IMR-90 (cell line): ENCODE data around the gene CAV2. TPM values are rescaled to one million over a fixed set of nuclear protein-coding genes. Genes with fewer than 3 reads are reported as not detected.

Source experiments
- ATAC-seq: fragments of 200-7000 bp; cut with Tn5 transposase; 2 replicates; pipeline ENCODE4 v1.9.1; 2020; ENCODE audit warnings: low read depth, mild to moderate bottlenecking, moderate library complexity
- BruUV-seq: library from RNA; stranded (reverse); fragments of 400-500 nt; replicated peaks from 2 replicates; lab custom pipeline; 2021; lab: Mats Ljungman, UMichigan
- CTCF ChIA-PET: fragments of 300-600 bp; formaldehyde crosslinking; extraction: SDS; loops from one replicate; lab custom pipeline; 2021; ENCODE audit warnings: antibody characterized with exemption; lab: Yijun Ruan, JAX
- POLR2A ChIA-PET: fragments of 300-600 bp; sonication (Branson Sonifier 250); formaldehyde crosslinking; loops from one replicate; lab custom pipeline; 2022; ENCODE audit warnings: antibody characterized with exemption; ENCODE audit not compliant: unreplicated experiment; lab: Charles Lee
- DNase-seq: peaks from one replicate; pipeline ENCODE4 v3.0.0; 2013
- H2AFZ ChIP-seq: replicated peaks from 2 replicates; pipeline ENCODE3; 2013; ENCODE audit warnings: low read length, mild to moderate bottlenecking; ENCODE audit not compliant: poor library complexity
- H2AK5ac ChIP-seq: 2 replicates; pipeline ENCODE4 v1.6.1; 2013; ENCODE audit warnings: low read depth, low read length, inconsistent platforms
- H2AK9ac ChIP-seq: replicated peaks from 2 replicates; pipeline ENCODE3; 2013; ENCODE audit warnings: mild to moderate bottlenecking, low read depth, low read length, moderate library complexity; ENCODE audit not compliant: poor library complexity
- H2BK120ac ChIP-seq: 2 replicates; pipeline ENCODE4 v1.6.1; 2013; ENCODE audit warnings: low read depth, low read length, inconsistent platforms
- H2BK15ac ChIP-seq: 3 replicates; pipeline ENCODE4 v1.6.1; 2013; ENCODE audit warnings: low read depth, low read length, inconsistent platforms
- H2BK20ac ChIP-seq: 2 replicates; pipeline ENCODE4 v1.6.1; 2013; ENCODE audit warnings: low read depth, mild to moderate bottlenecking, inconsistent platforms, low read length, moderate library complexity
- H2BK5ac ChIP-seq: 2 replicates; pipeline ENCODE4 v1.6.1; 2013; ENCODE audit warnings: mild to moderate bottlenecking, low read depth, low read length, inconsistent platforms; ENCODE audit not compliant: poor library complexity, severe bottlenecking
- H3K14ac ChIP-seq: replicated peaks from 2 replicates; pipeline ENCODE4 v1.6.1; 2013; ENCODE audit warnings: low read depth, low read length, inconsistent platforms
- H3K18ac ChIP-seq: 2 replicates; pipeline ENCODE4 v1.6.1; 2013; ENCODE audit warnings: low read depth, low read length, control low read depth
- H3K23ac ChIP-seq: 2 replicates; pipeline ENCODE4 v1.6.1; 2013; ENCODE audit warnings: low read depth, low read length, inconsistent platforms
- H3K27ac ChIP-seq: 2 replicates; pipeline ENCODE4 v1.5.1; 2013; ENCODE audit warnings: mild to moderate bottlenecking, control low read depth, low read length; ENCODE audit not compliant: insufficient read depth
- H3K27me3 ChIP-seq: 2 replicates; pipeline ENCODE4 v1.6.1; 2013; ENCODE audit warnings: low read length; ENCODE audit not compliant: control insufficient read depth, insufficient read depth
- H3K36me3 ChIP-seq: 2 replicates; pipeline ENCODE4 v1.6.1; 2013; ENCODE audit warnings: low read length, mixed read lengths; ENCODE audit not compliant: control insufficient read depth, insufficient read depth
- H3K4ac ChIP-seq: 2 replicates; pipeline ENCODE4 v1.6.1; 2013; ENCODE audit warnings: low read depth, low read length, inconsistent platforms
- H3K4me1 ChIP-seq: 2 replicates; pipeline ENCODE4 v1.6.1; 2013; ENCODE audit warnings: low read length, mixed read lengths; ENCODE audit not compliant: control insufficient read depth, insufficient read depth
- H3K4me2 ChIP-seq: 2 replicates; pipeline ENCODE4 v1.6.1; 2013; ENCODE audit warnings: low read depth, mild to moderate bottlenecking, control low read depth, low read length, moderate library complexity
- H3K4me3 ChIP-seq: 2 replicates; pipeline ENCODE4 v1.5.1; 2013; ENCODE audit warnings: low read depth, mild to moderate bottlenecking, control low read depth, low read length, moderate library complexity; ENCODE audit not compliant: insufficient read depth
- H3K56ac ChIP-seq: 2 replicates; pipeline ENCODE4 v1.6.1; 2013; ENCODE audit warnings: low read length, inconsistent platforms; ENCODE audit not compliant: insufficient read depth; ENCODE audit errors: extremely low read depth
- H3K79me1 ChIP-seq, 2 experiments: 2 replicates each; pipeline ENCODE4 v1.6.1; 2013; ENCODE audit warnings: low read length in 2 of 2, inconsistent platforms in 1 of 2, low read depth in 1 of 2
- H3K9ac ChIP-seq: 2 replicates; pipeline ENCODE4 v1.6.1; 2013; ENCODE audit warnings: low read depth, low read length, control low read depth
- H3K9me1 ChIP-seq: 2 replicates; pipeline ENCODE4 v1.6.1; 2013; ENCODE audit warnings: low read length, inconsistent platforms; ENCODE audit not compliant: insufficient read depth
- H3K9me3 ChIP-seq: 2 replicates; pipeline ENCODE4 v1.6.1; 2013; ENCODE audit warnings: low read length; ENCODE audit not compliant: control insufficient read depth, insufficient read depth
- H4K20me1 ChIP-seq: 2 replicates; pipeline ENCODE4 v1.6.1; 2013; ENCODE audit warnings: low read length, inconsistent platforms; ENCODE audit not compliant: insufficient read depth
- H4K5ac ChIP-seq: 2 replicates; pipeline ENCODE4 v1.6.1; 2013; ENCODE audit warnings: mild to moderate bottlenecking, low read depth, low read length, control low read depth
- H4K8ac ChIP-seq, 2 experiments: 2 replicates each; pipeline ENCODE4 v1.6.1; 2013; ENCODE audit warnings: low read depth in 2 of 2, low read length in 2 of 2, control low read depth in 1 of 2, inconsistent platforms in 1 of 2
- H4K91ac ChIP-seq: 2 replicates; pipeline ENCODE4 v1.6.1; 2013; ENCODE audit warnings: low read depth, low read length, inconsistent platforms; ENCODE audit not compliant: insufficient read depth
- CEBPB ChIP-seq: IDR thresholded peaks from 2 replicates; pipeline ENCODE4 v1.6.1; 2012; ENCODE audit warnings: low read depth, low read length, improper control_type of control experiment
- NFE2L2 ChIP-seq: fragments of 150-350 bp; IDR thresholded peaks from 2 replicates; pipeline ENCODE4 v1.6.1; 2016; ENCODE audit warnings: low read depth, mild to moderate bottlenecking, low read length
- WGBS, 2 experiments: methylation state at CpG; one replicate each; pipeline versions ENCODE4 v1.1.5 to v1.1.7; 2013; ENCODE audit warnings: missing lambda C conversion rate in 2 of 2; ENCODE audit not compliant: insufficient read length in 1 of 2; ENCODE audit errors: extremely low coverage in 2 of 2; 5-methylcytosine and 5-hydroxymethylcytosine counted together
- dilution Hi-C: fragments of 300-500 bp; cut with HindIII; formaldehyde crosslinking; loops from one replicate; pipeline ENCODE4 v1.14.3; 2018; ENCODE audit warnings: low sequenced_read_pairs; ENCODE audit not compliant: unreplicated experiment
- in situ Hi-C: fragments of 300-500 bp; cut with MboI; formaldehyde crosslinking; loops from 3 replicates; pipeline ENCODE4 v1.14.3; 2019; ENCODE audit warnings: low sequenced_read_pairs, inconsistent platforms, mixed read lengths
- intact Hi-C: fragments of 100-400 bp; cut with micrococcal nuclease; formaldehyde crosslinking; loops from 2 replicates; pipeline ENCODE4 v1.10.0; 2022
- polyA plus RNA-seq, 3 experiments: library from polyadenylated mRNA; depleted of rRNA; stranded (reverse); fragments of >200 nt; gene quantifications; 2 replicates each; pipeline ENCODE4 v1.2.3, GENCODE V29; 2012; ENCODE audit warnings: low replicate concordance in 1 of 3
- total RNA-seq: library from RNA; depleted of rRNA; stranded (reverse); fragments of >200 nt; gene quantifications from 2 replicates; pipeline ENCODE4 v1.2.3, GENCODE V29; 2012

CAV2 gene
- total and polyA plus RNA-seq, 2 of the 4 experiments (the other 2 are of a cell fraction): 199 to 265 TPM

- DNase-seq (peak; percentile 80), ATAC-seq (peak; percentile 44)
- Histone ChIP-seq H3K4me1 (peaks cover 6% of the 10 kb centered on the region), H4K20me1 (no peaks in the 10 kb centered on the region), H2AK5ac (no peak overlapping the region), H2BK20ac (no peak overlapping the region; the same call in 1 of the 2 replicates), H3K79me1 (peaks cover 0 to 4% of the 10 kb centered on the region in 2 experiments; a peak in 2 of 4 replicates), H2BK120ac (peak overlapping the region; percentile 66; the same call in 1 of the 2 replicates), H3K4me3 (no peak overlapping the region), H3K23ac (no peak overlapping the region), H4K91ac (no peak overlapping the region), H3K27me3 (no peaks in the 10 kb centered on the region), H3K14ac (no peak overlapping the region), H3K36me3 (no peaks in the 10 kb centered on the region), H3K4me2 (no peak overlapping the region), H2AFZ (no peak overlapping the region), H3K18ac (no peak overlapping the region), H2AK9ac (no peak overlapping the region), H3K27ac (no peak overlapping the region), H2BK5ac (peak overlapping the region; percentile 88), H4K8ac (no peak overlapping the region), H3K9ac (no peak overlapping the region), H3K56ac (no peak overlapping the region), H4K5ac (no peak overlapping the region), H3K9me1 (no peaks in the 10 kb centered on the region), H3K4ac (no peak overlapping the region), H3K9me3 (no peaks in the 10 kb centered on the region), H2BK15ac (peak overlapping the region; percentile 58; the same call in 1 of the 3 replicates)
- no TSS peak for BruUV-seq
- no peak for TF ChIP-seq NFE2L2
- peak; percentile 35; the same call in 1 of the 2 replicates for TF ChIP-seq CEBPB
- WGBS, 2 experiments: no CpG with 5 or more reads among the region's 4 CpGs
- intact Hi-C loops (no loop called here), dilution Hi-C loops (no loop called here), in situ Hi-C loops (no loop called here)
- ChIA-PET CTCF (interaction anchor here (1.4 kb wide), 1 partner anchor 62 kb away, joined by 3 read pairs; no protein-coding TSS in a partner anchor), POLR2A (interaction anchor here (0.6 kb wide), 1 partner anchor 36 kb away, joined by 5 read pairs; no protein-coding TSS in a partner anchor)
Measured at GRCh38 chr7:116464375-116464774, 35.2 kb upstream of the CAV2 start.
